Jurkat, Clone E6-1 (cell line): ENCODE data around the gene SMIM36. TPM values are rescaled to one million over a fixed set of nuclear protein-coding genes. Genes with fewer than 3 reads are reported as not detected.
"Not testable (repeated sequence)": the region's sequence is repeated elsewhere in the genome, so short reads cannot be mapped to it uniquely, and the experiment has no call there.

Experiments
- DNase-seq: peaks from one replicate; pipeline ENCODE4 v3.0.0-alpha.2; 2011; ENCODE audit warnings: low read depth, low spot score
- H3K4me3 ChIP-seq: 2 replicates; pipeline ENCODE4 v1.5.1; 2011; ENCODE audit warnings: mild to moderate bottlenecking, low read length, control low read depth, moderate library complexity
- polyA plus RNA-seq: library from polyadenylated mRNA; unstranded; fragments of >200 nt; gene quantifications from one replicate; pipeline ENCODE4 v1.2.1, GENCODE V29; 2012; ENCODE audit warnings: missing spikeins; ENCODE audit not compliant: insufficient read length, insufficient read depth

SMIM36 gene
- not detected for polyA plus RNA-seq

- DNase-seq = no peak
- H3K4me3 ChIP-seq = no peak within 1 kb of the TSS
These were observed at the start of gene SMIM36 for GRCh38 chr17:55510986-55511721. SMIM36 (minus strand) TSS chr17:55511452.

GRCh38 chr17:55555772-55556171 lies 44.5 kb upstream of the SMIM36 start:
- no peak for DNase-seq
- H3K4me3 ChIP-seq = no peak overlapping the region

DNA sequence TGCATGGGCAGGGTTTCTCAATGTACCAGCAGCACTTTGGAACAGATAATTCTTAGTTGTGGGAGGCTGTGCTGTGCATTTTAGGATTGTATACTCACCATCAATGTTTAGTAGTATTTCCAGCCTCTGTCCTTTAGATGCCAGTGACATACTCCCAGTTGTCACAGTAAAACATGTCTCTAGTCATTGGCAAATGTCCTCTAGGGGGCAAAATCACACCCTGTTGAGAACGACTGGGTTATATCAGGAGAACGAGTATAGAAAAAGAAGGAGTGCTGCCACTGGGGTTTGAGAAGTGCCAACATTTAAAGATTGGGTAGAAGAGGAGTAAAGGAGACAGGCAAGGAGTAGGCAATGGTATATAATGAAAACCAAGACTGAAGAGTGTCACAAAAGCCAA lies 37.9 kb upstream of the SMIM36 start:
- peak; percentile 37 for DNase-seq
- no peak overlapping the region for H3K4me3 ChIP-seq

- DNase-seq = no peak
- no peak overlapping the region for H3K4me3 ChIP-seq
These were observed 35.9 kb upstream of the SMIM36 start for GRCh38 chr17:55546991-55547664.

GRCh38 chr17:55546481-55546880 lies 35.2 kb upstream of the SMIM36 start:
- DNase-seq = no peak
- no peak overlapping the region for H3K4me3 ChIP-seq

GRCh38 chr17:55545806-55546205 lies 34.6 kb upstream of the SMIM36 start:
- no peak for DNase-seq
- no peak overlapping the region for H3K4me3 ChIP-seq

DNA sequence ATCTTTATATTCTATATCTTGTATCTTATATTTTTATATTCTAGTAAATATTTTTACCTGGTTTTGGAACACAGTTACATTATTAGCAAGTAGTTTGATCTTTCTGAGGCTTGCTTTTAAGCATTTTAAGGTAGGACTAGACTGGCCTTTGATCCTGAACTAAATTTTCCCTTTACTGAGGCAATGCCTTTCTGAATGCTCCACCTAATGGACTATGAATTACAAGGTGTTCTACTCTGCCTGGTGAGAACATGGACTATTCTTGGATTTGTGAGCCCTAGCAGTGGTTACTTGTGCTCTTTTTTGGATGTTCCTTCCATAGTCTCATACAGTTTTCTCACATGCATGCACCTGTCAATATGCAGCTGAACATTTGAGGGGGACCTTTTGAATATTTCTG lies 32.5 kb upstream of the SMIM36 start:
- no peak for DNase-seq
- H3K4me3 ChIP-seq = no peak overlapping the region

GRCh38 chr17:55540414-55541091 lies 29.3 kb upstream of the SMIM36 start:
- DNase-seq = no peak
- no peak overlapping the region for H3K4me3 ChIP-seq

DNA sequence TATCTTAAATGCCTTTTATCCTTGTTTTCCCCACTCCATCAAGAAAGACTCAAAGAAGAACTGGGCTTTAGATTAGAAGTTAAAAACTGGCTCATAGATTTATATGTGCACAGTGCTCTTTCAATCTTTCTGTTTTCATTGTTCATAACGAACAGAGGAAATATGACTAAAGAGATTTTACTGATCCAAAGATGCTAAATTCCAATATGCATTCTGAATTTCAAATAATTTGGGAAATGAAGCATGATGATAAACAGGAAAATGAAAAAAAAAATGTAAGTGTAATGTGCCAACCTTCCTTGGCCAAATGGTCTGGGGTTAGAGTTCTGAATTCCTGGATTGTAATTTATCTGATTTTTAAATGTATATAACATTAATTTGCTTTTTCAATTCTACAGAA lies 25.0 kb upstream of the SMIM36 start:
- no peak for DNase-seq
- no peak overlapping the region for H3K4me3 ChIP-seq

GRCh38 chr17:55533608-55534007 lies 22.4 kb upstream of the SMIM36 start:
- no peak overlapping the region for H3K4me3 ChIP-seq
- DNase-seq = no peak

- no peak for DNase-seq
- no peak overlapping the region for H3K4me3 ChIP-seq
These were observed 21.4 kb upstream of the SMIM36 start for GRCh38 chr17:55532670-55533069.

DNA sequence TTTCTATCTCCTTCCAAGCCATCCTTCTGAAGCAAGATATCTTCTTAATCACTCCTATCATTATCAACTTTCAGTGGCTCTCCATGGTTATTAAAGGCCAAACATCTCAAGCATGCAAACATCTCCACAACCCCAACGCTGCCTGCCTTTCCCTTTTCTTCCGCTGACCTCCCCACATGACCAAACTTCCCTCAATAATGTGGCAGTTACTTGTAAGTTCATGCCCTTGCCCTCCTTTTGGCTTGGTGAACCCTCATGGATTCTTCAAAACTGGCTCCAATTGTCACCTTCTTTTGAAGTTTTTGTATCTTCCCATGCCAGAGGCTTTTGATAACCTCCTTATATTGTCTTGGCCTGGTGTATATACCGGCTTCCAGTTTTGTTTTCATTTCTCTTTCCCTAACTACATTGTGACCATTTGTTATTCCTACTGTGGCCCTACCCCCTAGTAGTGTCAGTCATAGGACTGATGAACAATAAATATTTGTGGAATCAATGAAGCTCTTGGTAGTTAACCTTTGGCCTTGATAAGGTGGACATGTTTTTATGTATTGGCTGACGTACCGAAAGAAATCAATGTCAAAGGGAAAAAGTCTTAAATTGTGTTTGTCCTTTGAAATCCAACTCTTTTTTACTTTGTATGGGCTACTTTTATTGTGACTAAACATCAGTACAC lies 19.9 kb upstream of the SMIM36 start:
- DNase-seq = no peak
- no peak overlapping the region for H3K4me3 ChIP-seq

DNA sequence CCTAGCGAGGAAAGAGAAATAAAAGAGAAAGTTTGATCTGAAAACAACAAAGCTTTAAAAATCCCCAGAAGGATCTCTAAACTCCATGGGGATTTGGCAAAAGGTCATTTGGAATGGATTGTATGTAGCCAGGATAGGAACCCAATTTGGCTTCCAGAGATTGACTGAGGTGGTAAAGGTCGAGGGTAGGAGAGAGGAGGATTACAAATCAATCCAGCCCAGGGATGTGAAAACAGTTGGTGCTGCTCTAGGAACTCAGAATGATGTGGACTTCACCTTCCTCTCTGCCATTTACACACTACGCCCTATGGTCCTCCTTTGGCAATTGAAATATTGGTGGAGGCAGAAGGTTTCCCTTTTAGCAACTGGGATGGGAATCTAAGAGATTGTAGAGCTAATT lies 18.8 kb upstream of the SMIM36 start:
- no peak for DNase-seq
- H3K4me3 ChIP-seq = no peak overlapping the region

DNA sequence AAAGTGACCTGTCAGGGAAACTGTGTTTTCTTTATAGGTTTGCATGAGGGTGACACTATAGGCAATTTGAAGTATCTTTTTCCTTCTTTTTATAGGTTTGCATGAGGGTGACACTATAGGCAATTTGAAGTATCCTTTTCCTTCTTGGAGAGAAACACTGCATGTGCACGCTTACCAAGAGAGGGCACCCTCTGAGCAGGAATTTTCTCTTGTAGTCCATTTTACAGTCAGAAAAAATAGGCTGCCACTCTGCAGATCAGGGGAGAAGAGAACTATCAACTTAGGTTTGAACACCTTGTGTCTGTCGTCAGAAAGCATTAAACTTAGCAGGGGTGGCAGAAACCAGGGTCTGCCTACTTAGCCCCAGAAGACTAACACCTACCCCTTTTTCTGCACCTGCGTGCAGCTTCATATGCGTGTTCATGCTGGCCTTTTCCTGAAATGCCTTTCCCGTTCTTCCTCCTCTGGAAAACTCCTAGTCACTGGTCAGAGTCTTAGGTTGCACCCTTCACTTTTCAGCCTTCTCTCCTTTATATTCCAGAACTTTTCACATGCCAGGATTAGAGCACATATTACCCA lies 16.4 kb upstream of the SMIM36 start:
- no peak overlapping the region for H3K4me3 ChIP-seq
- peak; percentile 19 for DNase-seq

- no peak for DNase-seq
- no peak overlapping the region for H3K4me3 ChIP-seq
These were observed 13.4 kb upstream of the SMIM36 start for GRCh38 chr17:55524440-55525220.

- not testable (repeated sequence) for DNase-seq
These were observed 11.8 kb upstream of the SMIM36 start for GRCh38 chr17:55523032-55523431.

GRCh38 chr17:55521186-55521585 lies 9.9 kb upstream of the SMIM36 start:
- DNase-seq = no peak
- no peak overlapping the region for H3K4me3 ChIP-seq

More at GRCh38 chr17:55523032-55523431, 11.8 kb upstream of the SMIM36 start:
- H3K4me3 ChIP-seq = not testable (repeated sequence)

- H3K4me3 ChIP-seq = no peak overlapping the region
- DNase-seq = no peak
These were observed 9.2 kb upstream of the SMIM36 start for GRCh38 chr17:55520402-55520801.

DNA sequence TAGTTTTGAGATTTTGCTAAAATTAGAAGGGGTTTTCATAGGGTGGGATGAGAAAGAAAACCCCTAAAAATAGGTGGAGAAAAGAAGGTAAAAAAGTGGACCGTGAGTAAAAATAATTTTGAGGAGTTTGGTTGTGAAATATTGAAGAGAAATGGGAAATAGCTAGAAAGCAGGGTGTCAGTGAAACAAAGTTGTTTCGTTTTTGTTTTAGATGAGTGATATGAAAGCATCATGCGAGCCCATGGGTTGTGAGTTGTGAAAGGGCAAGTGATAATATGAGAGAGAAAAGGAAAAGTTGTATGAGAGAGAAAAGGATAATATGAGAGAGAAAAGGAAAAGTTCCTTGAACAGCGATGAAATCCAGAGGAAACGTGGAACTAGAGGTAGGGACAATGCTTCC lies 7.3 kb upstream of the SMIM36 start:
- no peak for DNase-seq
- H3K4me3 ChIP-seq = no peak overlapping the region
